ENCODE measurements around the gene GNB5.

GNB5 gene

DNA sequence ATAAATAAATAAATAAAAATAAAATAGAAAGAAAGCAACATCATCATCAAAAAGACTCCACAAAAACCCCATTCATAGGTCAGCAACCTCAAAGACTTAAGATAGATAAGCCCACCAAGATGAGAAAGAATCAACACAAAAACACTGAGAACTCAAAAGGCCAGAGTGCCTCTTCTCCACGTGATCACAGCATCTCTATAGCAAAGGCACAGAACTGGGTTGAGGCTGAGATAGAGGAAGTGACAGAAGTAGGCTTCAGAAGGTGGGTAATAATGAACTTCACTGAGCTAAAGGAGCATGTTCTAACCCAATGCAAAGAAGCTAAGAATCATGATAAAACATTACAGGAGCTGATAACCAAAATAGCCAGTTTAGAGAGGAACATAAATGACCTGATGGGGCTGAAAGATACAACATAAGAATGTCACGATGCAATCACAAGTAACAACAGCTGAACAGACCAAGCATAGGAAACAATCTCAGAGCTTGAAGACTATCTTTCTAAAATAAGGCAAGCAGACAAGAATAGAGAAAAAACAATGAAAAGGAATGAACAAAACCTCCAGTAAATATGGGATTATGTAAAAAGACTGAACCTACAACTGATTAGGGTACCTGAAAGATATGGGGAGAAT, 26.4 kb downstream of the GNB5 start:
- DNase-seq, result peak; percentile 50

DNA sequence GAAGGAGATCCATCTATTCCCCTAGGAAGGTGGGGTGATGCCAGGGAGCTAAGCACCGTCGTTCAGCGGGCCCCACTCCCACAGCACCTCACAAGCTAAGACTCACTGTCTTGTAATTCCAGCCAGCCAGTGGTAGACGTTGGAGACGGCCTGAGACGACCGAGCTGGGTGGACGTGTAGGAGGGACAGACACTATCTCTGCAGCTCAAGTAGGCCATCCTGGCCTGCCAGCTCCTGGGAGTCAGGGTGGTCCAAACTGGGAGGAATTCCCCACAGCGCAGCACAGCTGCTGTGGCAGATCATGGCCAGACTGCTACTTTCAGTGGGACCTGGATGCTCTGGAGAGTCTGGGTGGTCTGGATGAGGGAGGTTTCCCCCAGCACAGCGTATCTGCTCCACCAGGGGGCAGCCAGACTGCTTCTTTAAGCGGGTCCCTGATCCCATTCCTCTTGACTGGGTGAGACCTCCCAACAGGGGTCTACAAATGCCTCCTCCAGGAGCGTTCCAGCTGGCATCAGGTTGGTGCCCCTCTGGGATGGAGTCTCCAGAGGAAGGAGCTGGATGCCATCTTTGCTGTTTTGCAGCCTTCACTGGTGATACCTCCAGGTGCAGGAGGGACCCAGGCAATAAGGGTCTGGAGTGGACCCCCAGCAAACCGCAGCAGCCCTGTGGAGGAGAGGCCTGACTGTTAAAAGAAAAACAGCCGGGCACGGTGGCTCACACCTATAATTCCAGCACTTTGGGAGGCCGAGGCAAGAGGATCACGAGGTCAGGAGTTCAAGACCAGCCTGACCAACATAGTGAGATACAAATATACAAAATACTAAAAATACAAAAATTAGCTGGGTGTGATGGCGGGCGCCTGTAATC, 27.6 kb downstream of the GNB5 start:
- peak; percentile 38 for DNase-seq

GRCh38 chr15:52162876-52163275, 28.3 kb downstream of the GNB5 start:
- DNase-seq, result no peak

- no peak for DNase-seq
Measured at GRCh38 chr15:52162260-52162659, 28.9 kb downstream of the GNB5 start.

- no peak for DNase-seq
Measured at GRCh38 chr15:52161406-52161966, 29.7 kb downstream of the GNB5 start.

- no peak for DNase-seq
Measured at GRCh38 chr15:52159645-52160044, 31.5 kb downstream of the GNB5 start.

- no peak for DNase-seq
Measured at GRCh38 chr15:52158084-52158765, 33.0 kb downstream of the GNB5 start.

DNA sequence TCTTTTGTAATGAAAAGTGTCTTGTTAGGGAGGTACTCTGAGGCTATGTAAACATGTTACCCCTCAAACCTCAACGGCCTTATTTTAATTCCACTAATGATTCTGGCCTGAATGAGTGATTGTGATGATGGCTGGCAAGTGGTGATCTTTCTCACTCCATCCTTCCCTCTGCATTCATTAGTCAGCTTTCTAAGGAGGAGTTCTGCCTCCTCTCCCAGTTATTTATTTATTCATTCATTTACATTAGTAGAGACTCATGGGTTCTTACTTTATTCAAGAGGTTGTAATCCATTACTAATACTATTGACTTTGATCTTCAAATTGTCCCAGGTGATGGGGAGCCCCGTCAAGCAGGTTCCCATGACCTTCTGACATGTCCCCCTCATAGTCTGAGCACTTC, 35.3 kb downstream of the GNB5 start:
- DNase-seq, result no peak

DNA sequence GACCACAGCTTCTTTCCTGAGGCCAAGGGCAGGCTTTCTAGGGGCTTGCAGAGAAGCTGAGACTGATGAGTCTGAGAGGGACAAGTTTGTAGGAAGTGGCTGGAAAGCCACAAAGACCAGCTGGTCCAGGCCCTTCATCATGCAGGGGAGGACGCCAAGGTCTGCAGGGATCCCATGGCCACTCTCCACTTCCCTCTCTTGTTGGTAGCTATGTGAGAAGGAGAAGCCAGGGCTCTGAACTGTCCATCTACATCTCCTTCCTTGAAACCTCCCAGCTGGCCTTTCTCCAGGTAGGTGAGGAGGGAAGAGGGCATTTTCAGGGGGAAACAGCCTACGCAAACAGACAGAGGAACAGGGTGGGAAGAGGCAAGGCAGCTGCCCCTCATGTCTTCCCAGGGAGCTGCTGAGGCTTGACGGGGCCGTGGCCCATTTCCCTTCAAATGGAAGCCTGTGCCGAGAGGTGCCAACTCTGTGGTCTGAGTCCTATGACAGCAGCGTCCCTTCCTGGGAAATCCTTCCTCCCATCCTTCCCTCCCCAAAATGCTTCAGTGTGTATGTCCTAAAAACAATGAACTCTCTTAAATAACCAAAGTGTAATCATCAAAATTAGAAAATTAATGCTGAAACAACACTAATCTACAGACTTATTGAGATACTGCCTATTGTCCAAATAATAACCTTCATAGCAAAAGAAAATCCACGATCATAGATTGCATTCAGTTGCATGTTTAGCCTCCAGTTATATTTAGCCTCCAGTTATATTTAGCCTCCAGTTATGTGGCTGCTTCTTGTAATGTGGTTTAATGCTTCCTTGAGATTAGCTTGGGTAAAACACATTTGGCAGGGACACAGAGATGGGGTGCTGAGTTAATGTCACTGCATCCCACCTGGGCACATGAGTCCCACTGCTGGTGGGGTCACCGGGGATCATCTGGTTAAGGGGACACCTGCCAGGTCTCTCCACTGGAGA, 36.0 kb downstream of the GNB5 start:
- DNase-seq, result peak; percentile 49

- DNase-seq, result no peak
Measured at GRCh38 chr15:52153900-52154895, 37.0 kb downstream of the GNB5 start.

DNA sequence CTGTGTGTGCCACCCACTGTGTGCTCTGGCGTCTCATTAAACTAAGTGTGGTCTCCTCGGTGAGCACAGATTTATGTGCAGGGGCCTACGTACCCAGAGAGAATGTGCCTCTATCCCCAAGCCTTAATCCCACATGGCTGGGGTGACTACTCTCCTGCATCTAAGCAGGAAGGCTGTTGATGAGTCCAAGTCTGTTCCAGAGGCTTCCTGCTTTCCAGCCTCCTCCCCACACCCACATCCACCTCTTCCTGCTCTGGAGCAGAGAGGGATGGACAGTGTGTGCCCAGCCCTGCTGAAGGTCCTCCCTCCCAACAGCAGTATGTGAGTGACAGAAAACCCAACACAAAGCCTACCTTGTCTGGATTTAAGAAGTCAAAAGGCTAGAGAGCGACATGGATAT, 39.8 kb downstream of the GNB5 start:
- no peak for DNase-seq

DNA sequence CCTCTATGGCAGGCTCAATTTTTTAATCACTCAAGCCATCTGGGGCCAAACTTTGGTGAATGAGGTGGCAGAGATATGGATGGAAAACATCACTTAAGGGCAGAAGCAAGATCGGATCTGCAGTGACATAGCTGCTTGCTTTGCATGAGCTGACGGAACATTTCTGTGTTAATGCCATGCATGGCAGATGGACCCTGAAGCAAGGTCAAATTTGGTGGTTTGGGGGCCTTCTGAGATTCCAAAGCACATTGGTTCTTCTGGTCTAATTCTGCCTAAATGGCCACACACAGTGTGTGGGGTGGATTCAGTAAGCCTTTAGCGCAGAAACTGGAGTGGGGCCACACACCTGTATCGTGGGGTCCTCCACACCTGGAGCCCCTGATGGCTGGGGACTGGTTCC, 40.3 kb downstream of the GNB5 start:
- DNase-seq, result no peak

- no peak for DNase-seq
Measured at GRCh38 chr15:52150043-52150825, 41.0 kb downstream of the GNB5 start.

- DNase-seq, result no peak
Measured at GRCh38 chr15:52148403-52148802, 42.8 kb downstream of the GNB5 start.

GRCh38 chr15:52146776-52147175, 44.4 kb downstream of the GNB5 start:
- DNase-seq, result no peak

DNA sequence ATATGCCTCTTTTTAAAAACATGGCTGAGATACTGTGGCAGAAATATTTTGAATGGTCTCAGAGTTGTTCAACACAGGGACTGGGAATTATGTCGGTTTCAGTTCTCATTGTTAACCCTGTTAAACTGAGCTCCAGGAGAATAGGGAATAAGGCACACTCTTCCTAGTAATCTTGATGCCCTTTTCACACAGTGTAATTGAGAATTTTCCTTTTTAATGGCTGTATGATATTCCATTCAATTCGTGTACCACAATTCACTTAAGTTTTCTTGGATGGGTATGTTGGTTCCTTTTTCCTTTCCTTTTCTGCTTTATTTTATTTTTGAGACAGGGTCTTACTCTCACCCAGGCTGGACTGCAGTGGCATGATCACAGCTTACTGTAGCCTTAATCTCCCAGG, 44.9 kb downstream of the GNB5 start:
- no peak for DNase-seq

DNA sequence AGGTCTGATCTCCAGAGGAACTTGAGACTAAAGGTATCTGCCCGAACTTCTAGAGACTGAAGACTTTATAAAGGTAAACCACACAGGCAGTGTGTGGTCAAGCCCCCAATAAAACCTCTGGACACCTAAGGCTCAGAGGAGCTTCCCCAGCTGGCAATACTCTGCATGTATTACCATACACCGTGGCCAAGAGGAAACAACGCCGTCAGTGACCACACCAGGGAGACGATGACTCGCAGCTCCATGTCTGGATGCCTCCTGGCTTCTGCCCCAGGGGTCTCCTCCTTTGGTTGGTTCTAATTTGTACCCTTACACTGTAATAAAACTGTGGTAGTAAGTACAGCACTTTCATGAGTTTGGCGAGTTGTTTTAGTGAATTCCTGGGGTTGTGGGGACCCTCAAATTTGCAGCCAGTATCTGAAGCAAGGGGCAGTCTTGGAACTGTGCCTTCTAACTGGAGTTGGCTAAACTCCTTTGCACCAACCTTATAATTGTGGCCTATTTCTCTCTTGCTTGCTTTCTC, 46.5 kb downstream of the GNB5 start:
- no peak for DNase-seq

- DNase-seq, result no peak
Measured at GRCh38 chr15:52143873-52144272, 47.3 kb downstream of the GNB5 start.

DNA sequence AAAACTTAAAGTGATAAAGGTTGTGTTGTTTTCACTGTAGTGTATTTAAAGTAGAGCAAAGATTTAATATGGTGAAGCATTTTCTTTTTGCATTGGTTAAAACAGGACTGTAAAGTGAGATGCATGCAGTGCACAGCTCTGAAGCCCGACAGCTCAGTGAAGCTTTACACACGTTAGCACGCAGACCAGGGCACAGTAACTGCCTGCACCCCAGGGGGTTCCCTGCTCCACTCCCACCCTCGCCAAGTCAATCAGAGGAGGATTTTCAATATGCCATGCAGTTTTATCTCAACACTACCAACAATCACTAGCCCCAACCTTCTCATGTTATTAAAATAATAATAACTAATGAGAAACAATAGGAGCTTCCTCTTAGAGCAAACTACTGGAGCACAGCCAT, 50.5 kb downstream of the GNB5 start:
- DNase-seq, result no peak
